ENCODE results near the gene COA8.

Gene COA8

GRCh38 chr14:103531421-103532215, 31.1 kb upstream of the COA8 start:
- H3K79me2 ChIP-seq (ENCODE audit: insufficient read depth, low read depth): no peaks in the 10 kb centered on the region
- H4K20me1 ChIP-seq (ENCODE audit: insufficient read depth): no peaks in the 10 kb centered on the region
- no peak for TF ChIP-seq CTCF (conservative IDR thresholded peaks at IDR 0.05; ENCODE audit: low read depth, low read length)
- H3K27ac ChIP-seq: no peak overlapping the region
- H2AFZ ChIP-seq (ENCODE audit: low read depth): no peak overlapping the region
- no peaks in the 10 kb centered on the region for H3K36me3 ChIP-seq (ENCODE audit: insufficient read depth)
- H3K9ac ChIP-seq: no peak overlapping the region
- H3K4me2 ChIP-seq: no peak overlapping the region
- no peaks in the 10 kb centered on the region for H3K4me1 ChIP-seq (ENCODE audit: low read depth, poor library complexity, severe bottlenecking)
- H3K4me3 ChIP-seq (IDR thresholded peaks at IDR 0.05; ENCODE audit: insufficient read depth, low read depth, low read length): no peak overlapping the region
- peaks cover 5% of the 10 kb centered on the region; the same call in 1 of the 2 replicates for H3K27me3 ChIP-seq (ENCODE audit: insufficient read depth, low read depth)

- Histone ChIP-seq H3K4me2 (no peak overlapping the region), H3K9ac (no peak overlapping the region), H2AFZ (ENCODE audit: low read depth) (no peak overlapping the region), H3K27me3 (ENCODE audit: insufficient read depth, low read depth) (no peaks in the 10 kb centered on the region), H3K4me3 (IDR thresholded peaks at IDR 0.05; ENCODE audit: insufficient read depth, low read depth, low read length) (no peak overlapping the region), H3K79me2 (ENCODE audit: insufficient read depth, low read depth) (no peaks in the 10 kb centered on the region), H3K27ac (no peak overlapping the region), H3K4me1 (ENCODE audit: low read depth, poor library complexity, severe bottlenecking) (no peaks in the 10 kb centered on the region), H4K20me1 (ENCODE audit: insufficient read depth) (no peaks in the 10 kb centered on the region), H3K36me3 (ENCODE audit: insufficient read depth) (no peaks in the 10 kb centered on the region)
- no peak for TF ChIP-seq CTCF (conservative IDR thresholded peaks at IDR 0.05; ENCODE audit: low read depth, low read length)
Observed at GRCh38 chr14:103532216-103533136, 30.3 kb upstream of the COA8 start.

- no peak overlapping the region for H3K9ac ChIP-seq
- H3K27ac ChIP-seq: no peak overlapping the region
Observed at GRCh38 chr14:103533137-103533998, 29.4 kb upstream of the COA8 start.

More at GRCh38 chr14:103533137-103533998, 29.4 kb upstream of the COA8 start:
- TF ChIP-seq CTCF (conservative IDR thresholded peaks at IDR 0.05; ENCODE audit: low read depth, low read length): no peak
- no peak overlapping the region for H3K4me3 ChIP-seq (IDR thresholded peaks at IDR 0.05; ENCODE audit: insufficient read depth, low read depth, low read length)
- H3K4me1 ChIP-seq (ENCODE audit: low read depth, poor library complexity, severe bottlenecking): no peaks in the 10 kb centered on the region
- H3K79me2 ChIP-seq (ENCODE audit: insufficient read depth, low read depth): no peaks in the 10 kb centered on the region
- H2AFZ ChIP-seq (ENCODE audit: low read depth): no peak overlapping the region
- no peaks in the 10 kb centered on the region for H4K20me1 ChIP-seq (ENCODE audit: insufficient read depth)
- no peaks in the 10 kb centered on the region for H3K36me3 ChIP-seq (ENCODE audit: insufficient read depth)
- H3K27me3 ChIP-seq (ENCODE audit: insufficient read depth, low read depth): no peaks in the 10 kb centered on the region
- no peak overlapping the region for H3K4me2 ChIP-seq
